ENCODE measurements around the gene B4GALT7.

The B4GALT7 gene

DNA sequence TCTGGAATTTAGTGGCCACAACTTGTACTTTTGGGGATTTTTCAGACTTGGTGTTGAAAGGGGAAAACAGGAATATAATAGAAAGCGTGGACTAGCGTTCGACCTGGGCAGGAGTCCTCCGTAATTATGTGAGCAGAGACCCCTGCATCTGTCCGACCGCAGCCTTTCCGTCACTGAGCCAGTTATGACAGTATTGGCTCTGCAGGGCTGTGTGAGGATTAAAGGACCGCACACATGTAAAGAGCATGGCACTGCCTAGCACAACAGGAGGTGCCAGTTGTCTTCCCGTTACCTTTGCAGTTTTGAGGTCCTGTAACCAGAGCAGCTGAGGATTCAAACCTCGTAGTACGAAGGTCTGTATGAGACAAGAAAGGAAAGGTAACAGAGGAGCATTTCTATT is 1.2 kb downstream of the B4GALT7 start:
- DNase-seq (ENCODE audit: low read depth), result no peak
- TF ChIP-seq CTCF (IDR thresholded peaks at IDR 0.05; ENCODE audit: low read depth, low read length), result no peak
- H3K4me3 ChIP-seq (ENCODE audit: low read depth, low read length), result peak overlapping the region; percentile 95

DNA sequence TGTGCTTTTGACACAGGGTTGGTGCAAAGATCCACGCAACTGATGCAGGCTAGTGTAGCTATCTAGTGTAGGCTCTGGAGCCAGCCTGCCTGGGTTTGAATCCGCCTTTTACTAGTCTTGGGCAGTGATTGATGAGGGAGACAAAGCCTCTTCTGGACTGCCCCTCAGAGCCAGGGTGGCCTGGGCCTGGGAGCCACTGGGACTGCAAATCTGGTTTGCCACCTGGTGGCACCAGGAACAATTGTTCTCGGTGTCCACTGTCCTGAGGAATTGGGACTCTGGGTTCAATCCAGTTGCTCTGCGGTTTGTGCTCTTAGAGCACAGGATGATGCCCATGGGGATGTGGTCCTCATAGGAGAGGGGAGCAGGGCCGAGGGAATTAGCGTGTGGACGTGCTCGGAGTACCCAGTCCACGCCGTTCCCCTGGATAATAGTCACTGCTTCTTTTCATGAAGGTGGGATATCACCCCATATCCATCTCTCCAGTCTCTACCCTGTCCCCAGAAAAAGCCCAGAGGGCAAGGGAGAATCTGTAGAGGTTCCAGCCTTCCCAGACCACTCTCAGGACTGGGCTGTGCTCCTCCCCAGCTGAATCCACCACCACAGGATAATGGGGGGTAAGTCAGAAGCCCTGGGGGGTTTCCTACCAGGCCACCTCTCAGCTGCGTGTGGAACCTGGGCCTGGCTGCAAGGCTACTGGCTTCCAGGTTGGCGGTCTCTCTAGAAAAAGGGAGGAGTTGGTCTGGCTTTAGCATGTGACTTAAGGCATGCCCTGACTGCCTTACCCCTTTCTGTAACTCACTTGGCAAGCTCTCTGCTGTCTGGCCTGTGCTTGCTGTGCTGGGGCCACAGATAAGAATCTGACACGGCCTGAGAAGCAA is 1.9 kb downstream of the B4GALT7 start:
- no peak overlapping the region for H3K4me3 ChIP-seq (ENCODE audit: low read depth, low read length)
- DNase-seq (ENCODE audit: low read depth), result no peak
- TF ChIP-seq CTCF (IDR thresholded peaks at IDR 0.05; ENCODE audit: low read depth, low read length), result no peak
- TF ChIP-seq MAX (IDR thresholded peaks at IDR 0.05; ENCODE audit: low read depth, low read length), result no peak
- no peak for TF ChIP-seq POLR2A (IDR thresholded peaks at IDR 0.05; ENCODE audit: extremely low read depth, insufficient read length)
- TF ChIP-seq MYC (IDR thresholded peaks at IDR 0.05; ENCODE audit: low read depth, low read length), result no peak

GRCh38 chr5:177602458-177602830 is 2.5 kb downstream of the B4GALT7 start:
- no peak for TF ChIP-seq CTCF (IDR thresholded peaks at IDR 0.05; ENCODE audit: low read depth, low read length)
- no peak for TF ChIP-seq MYC (IDR thresholded peaks at IDR 0.05; ENCODE audit: low read depth, low read length)
- no peak for TF ChIP-seq POLR2A (IDR thresholded peaks at IDR 0.05; ENCODE audit: extremely low read depth, insufficient read length)
- TF ChIP-seq MAX (IDR thresholded peaks at IDR 0.05; ENCODE audit: low read depth, low read length), result no peak
- H3K4me3 ChIP-seq (ENCODE audit: low read depth, low read length), result no peak overlapping the region
- DNase-seq (ENCODE audit: low read depth), result no peak

DNA sequence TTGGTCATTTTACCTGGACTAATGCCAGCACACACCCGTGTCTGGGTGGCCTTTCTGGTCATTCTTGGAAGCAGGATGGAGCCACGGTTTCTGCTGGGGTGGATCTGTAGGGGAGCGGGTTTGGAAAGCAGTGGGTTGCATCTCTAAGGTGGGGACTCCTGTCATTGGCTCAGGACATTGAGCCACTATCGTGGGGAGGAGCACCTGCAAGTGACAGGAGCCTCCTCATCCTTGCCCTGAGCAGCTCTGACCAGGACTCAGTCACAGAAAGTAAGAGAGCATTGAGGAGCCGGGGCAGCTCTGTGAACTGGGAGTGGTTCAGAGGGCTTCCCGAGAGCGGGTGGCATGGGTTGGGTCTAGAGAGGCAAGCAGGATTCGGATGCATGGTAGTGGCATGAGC is 3.7 kb downstream of the B4GALT7 start:
- DNase-seq (ENCODE audit: low read depth), result no peak
- H3K4me3 ChIP-seq (ENCODE audit: low read depth, low read length), result no peak overlapping the region
- TF ChIP-seq CTCF (IDR thresholded peaks at IDR 0.05; ENCODE audit: low read depth, low read length) (no peak), MYC (IDR thresholded peaks at IDR 0.05; ENCODE audit: low read depth, low read length) (no peak), POLR2A (IDR thresholded peaks at IDR 0.05; ENCODE audit: extremely low read depth, insufficient read length) (no peak), MAX (IDR thresholded peaks at IDR 0.05; ENCODE audit: low read depth, low read length) (no peak)

DNA sequence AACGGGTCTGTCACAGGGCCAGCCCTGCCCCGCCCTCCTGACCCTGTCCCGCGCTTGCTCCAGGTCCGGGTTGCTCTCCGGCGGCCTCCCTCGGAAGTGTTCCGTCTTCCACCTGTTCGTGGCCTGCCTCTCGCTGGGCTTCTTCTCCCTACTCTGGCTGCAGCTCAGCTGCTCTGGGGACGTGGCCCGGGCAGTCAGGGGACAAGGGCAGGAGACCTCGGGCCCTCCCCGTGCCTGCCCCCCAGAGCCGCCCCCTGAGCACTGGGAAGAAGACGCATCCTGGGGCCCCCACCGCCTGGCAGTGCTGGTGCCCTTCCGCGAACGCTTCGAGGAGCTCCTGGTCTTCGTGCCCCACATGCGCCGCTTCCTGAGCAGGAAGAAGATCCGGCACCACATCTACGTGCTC is 4.2 kb downstream of the B4GALT7 start:
- no peak overlapping the region for H3K4me3 ChIP-seq (ENCODE audit: low read depth, low read length)
- no peak for TF ChIP-seq POLR2A (IDR thresholded peaks at IDR 0.05; ENCODE audit: extremely low read depth, insufficient read length)
- TF ChIP-seq CTCF (IDR thresholded peaks at IDR 0.05; ENCODE audit: low read depth, low read length), result no peak
- no peak for TF ChIP-seq MYC (IDR thresholded peaks at IDR 0.05; ENCODE audit: low read depth, low read length)
- no peak for TF ChIP-seq MAX (IDR thresholded peaks at IDR 0.05; ENCODE audit: low read depth, low read length)
- no peak for DNase-seq (ENCODE audit: low read depth)

Data from NB4 (cell line).